ENCODE data around the gene PRRC2A. TPM values are rescaled to one million over a fixed set of nuclear protein-coding genes. Genes with fewer than 3 reads are reported as not detected.

Gene PRRC2A
- total RNA-seq, 1 donor from 2014 or later: 74.6 TPM

DNA sequence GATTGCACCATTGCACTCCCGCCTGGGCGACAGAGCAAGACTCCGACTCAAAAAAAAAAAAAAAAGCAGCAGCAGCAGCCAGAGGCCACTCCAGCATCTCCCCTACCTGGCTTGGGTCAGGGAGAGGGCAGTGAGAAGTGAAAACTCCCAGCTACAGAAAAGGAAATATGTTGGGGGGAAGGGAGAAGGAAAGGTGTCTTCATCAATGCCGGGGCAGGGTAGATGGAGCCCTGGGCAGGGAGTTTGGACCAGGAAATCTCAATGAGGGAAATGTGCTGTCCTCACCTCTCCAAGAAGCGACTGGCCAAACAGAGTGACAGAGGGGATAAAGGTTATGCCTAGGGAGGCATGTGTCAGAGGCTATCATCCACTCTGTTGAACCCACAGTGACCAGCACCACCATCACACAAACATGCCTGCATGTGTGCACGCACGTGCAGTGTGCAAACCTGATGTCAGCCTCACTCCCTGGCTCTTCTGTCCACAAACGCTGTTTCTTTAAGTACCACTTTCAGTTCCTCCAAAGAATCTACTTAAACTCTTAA is 6.4 kb upstream of the PRRC2A start:
- no peak overlapping the region for H3K4me3 ChIP-seq
- no peaks in the 10 kb centered on the region for H3K27me3 ChIP-seq
- no peaks in the 10 kb centered on the region for H3K4me1 ChIP-seq
- no peak overlapping the region for H3K27ac ChIP-seq
- no peak for DNase-seq (ENCODE audit: extremely low spot score in 2 of 2)
- no peak for TF ChIP-seq POLR2A (IDR thresholded peaks at IDR 0.05)
- TF ChIP-seq, protein P1, sequence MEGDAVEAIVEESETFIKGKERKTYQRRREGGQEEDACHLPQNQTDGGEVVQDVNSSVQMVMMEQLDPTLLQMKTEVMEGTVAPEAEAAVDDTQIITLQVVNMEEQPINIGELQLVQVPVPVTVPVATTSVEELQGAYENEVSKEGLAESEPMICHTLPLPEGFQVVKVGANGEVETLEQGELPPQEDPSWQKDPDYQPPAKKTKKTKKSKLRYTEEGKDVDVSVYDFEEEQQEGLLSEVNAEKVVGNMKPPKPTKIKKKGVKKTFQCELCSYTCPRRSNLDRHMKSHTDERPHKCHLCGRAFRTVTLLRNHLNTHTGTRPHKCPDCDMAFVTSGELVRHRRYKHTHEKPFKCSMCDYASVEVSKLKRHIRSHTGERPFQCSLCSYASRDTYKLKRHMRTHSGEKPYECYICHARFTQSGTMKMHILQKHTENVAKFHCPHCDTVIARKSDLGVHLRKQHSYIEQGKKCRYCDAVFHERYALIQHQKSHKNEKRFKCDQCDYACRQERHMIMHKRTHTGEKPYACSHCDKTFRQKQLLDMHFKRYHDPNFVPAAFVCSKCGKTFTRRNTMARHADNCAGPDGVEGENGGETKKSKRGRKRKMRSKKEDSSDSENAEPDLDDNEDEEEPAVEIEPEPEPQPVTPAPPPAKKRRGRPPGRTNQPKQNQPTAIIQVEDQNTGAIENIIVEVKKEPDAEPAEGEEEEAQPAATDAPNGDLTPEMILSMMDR (IDR thresholded peaks at IDR 0.05): no peak
- TF ChIP-seq POLR2AphosphoS5 (IDR thresholded peaks at IDR 0.05; ENCODE audit: insufficient read depth in 1 of 2, low read depth in 1 of 2): no peak
- H3K9me3 ChIP-seq: no peaks in the 10 kb centered on the region
- intact Hi-C loops (cut with DNase I): no loop called here
- no peaks in the 10 kb centered on the region for H3K36me3 ChIP-seq

DNA sequence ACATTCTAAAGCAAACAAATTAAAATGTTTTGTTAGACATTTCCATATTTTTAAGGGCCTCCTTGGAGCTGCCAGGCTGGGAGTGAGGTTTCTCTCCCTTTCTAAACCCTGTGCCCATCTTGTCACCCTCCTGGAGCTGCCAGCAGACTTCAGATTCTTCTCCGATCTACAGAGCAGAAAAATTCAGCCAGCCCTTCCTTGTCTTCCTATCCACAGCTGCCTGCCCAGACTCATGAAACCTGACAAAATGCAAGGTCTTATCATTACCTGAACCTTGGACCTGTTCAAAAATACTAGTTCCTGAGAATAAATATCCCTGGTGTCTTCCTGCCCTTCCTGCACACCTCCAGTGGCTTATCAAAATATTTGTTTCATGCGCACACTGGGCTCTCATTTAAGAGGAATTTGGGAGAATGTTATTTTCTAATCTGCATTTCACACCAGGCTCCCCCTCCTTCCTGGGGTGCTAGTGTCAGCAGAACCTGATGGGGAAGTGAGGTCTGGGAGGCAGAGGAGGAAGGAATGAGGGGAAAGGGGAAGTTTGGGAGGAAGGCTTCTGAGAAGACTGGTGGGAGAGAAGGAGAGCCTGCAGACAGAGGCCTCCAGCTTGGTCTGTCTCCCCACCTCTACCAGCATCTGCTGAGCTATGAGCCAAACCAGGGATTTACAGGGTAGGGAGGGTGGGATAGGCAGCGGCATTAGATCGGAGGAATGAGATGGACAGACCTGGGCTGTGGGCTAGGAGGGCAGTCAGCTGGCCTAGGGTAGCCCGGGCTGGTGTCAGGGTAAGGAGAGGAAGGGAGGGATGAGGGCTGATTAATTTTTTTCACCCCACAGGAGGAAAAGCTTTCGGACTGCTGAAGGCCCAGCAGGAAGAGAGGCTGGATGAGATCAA is 5.6 kb upstream of the PRRC2A start, which contains the start of gene AIF1:
AIF1 (plus strand) TSS at position 551 of the 895 bp plus-strand sequence; CDS start at position 647, 96 bp downstream.
- TF ChIP-seq POLR2AphosphoS5 (IDR thresholded peaks at IDR 0.05; ENCODE audit: insufficient read depth in 1 of 2, low read depth in 1 of 2): no peak
- TF ChIP-seq, protein P1 (IDR thresholded peaks at IDR 0.05): no peak
- no peak for TF ChIP-seq POLR2A (IDR thresholded peaks at IDR 0.05)
- H3K27ac ChIP-seq: no peak within 1 kb of the TSS
- H3K4me3 ChIP-seq: no peak within 1 kb of the TSS
- H3K9me3 ChIP-seq: no peaks in the 10 kb centered on the region
- H3K27me3 ChIP-seq: no peaks in the 10 kb centered on the region
- H3K36me3 ChIP-seq: no peaks in the 10 kb centered on the region
- intact Hi-C loops (cut with DNase I): no loop called here
- no peaks in the 10 kb centered on the region for H3K4me1 ChIP-seq
- no peak for DNase-seq (ENCODE audit: extremely low spot score in 2 of 2)

DNA sequence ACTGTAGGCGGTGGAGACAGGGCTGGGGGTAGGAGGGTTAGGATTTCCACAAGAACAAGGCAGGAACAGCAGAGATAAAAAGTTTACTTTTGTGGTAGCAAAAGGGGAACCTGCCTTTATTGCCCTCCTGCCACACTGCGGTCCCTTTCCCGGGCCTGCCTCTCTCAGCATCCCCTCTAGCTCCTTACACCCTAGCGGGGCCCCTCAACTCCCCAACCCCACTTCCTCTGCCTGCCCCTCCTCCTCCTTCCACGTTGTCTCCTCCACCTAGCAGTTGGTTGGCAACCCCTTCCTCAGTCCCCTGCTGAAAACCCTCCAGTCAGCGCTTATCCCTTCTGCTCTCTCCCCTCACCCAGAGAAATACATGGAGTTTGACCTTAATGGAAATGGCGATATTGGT is 4.8 kb upstream of the PRRC2A start:
- intact Hi-C loops (cut with DNase I): no loop called here
- no peaks in the 10 kb centered on the region for H3K4me1 ChIP-seq
- TF ChIP-seq, protein P1 (IDR thresholded peaks at IDR 0.05): no peak
- TF ChIP-seq POLR2A (IDR thresholded peaks at IDR 0.05) (no peak), POLR2AphosphoS5 (IDR thresholded peaks at IDR 0.05; ENCODE audit: insufficient read depth in 1 of 2, low read depth in 1 of 2) (no peak)
- no peak overlapping the region for H3K27ac ChIP-seq
- DNase-seq (ENCODE audit: extremely low spot score in 2 of 2): no peak
- H3K36me3 ChIP-seq: no peaks in the 10 kb centered on the region
- H3K4me3 ChIP-seq: no peak overlapping the region
- no peaks in the 10 kb centered on the region for H3K27me3 ChIP-seq
- no peaks in the 10 kb centered on the region for H3K9me3 ChIP-seq

DNA sequence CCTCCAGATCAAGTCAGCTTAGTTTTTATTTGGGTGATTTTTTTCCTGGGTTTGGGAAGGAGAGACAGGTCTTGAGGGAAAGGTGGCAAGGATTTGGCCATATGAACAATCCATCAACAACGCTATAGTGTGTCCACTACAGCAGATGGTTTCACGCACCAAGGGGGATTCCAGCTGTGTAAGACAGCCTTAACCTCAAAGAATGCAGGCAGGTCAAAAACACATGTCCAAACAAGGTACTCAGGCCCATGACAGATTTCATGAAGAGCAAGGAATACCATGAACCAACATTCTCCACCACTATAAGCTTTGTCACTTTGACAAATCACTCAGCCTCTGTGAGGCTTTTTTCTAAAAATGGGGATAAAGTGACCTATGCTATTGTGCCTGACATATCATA is 3.5 kb upstream of the PRRC2A start:
- TF ChIP-seq POLR2A (IDR thresholded peaks at IDR 0.05): no peak
- no peak for TF ChIP-seq POLR2AphosphoS5 (IDR thresholded peaks at IDR 0.05; ENCODE audit: insufficient read depth in 1 of 2, low read depth in 1 of 2)
- TF ChIP-seq, protein P1 (IDR thresholded peaks at IDR 0.05): no peak
- no peaks in the 10 kb centered on the region for H3K27me3 ChIP-seq
- intact Hi-C loops (cut with DNase I): no loop called here
- DNase-seq (ENCODE audit: extremely low spot score in 2 of 2): no peak
- H3K4me1 ChIP-seq: peaks cover 8% of the 10 kb centered on the region
- no peaks in the 10 kb centered on the region for H3K36me3 ChIP-seq
- no peaks in the 10 kb centered on the region for H3K9me3 ChIP-seq
- H3K27ac ChIP-seq: no peak overlapping the region
- H3K4me3 ChIP-seq: no peak overlapping the region
